Jurkat, Clone E6-1 (cell line): ENCODE results near the gene PGAP2.

Source experiments
- DNase-seq: peaks from one replicate; pipeline ENCODE4 v3.0.0-alpha.2; 2011; ENCODE audit warnings: low read depth, low spot score
- H3K4me3 ChIP-seq: 2 replicates; pipeline ENCODE4 v1.5.1; 2011; ENCODE audit warnings: mild to moderate bottlenecking, low read length, control low read depth, moderate library complexity

PGAP2 gene

GRCh38 chr11:3873712-3874349 lies 65.5 kb downstream of the PGAP2 start:
- no peak for DNase-seq
- no peak overlapping the region for H3K4me3 ChIP-seq
